Sigmoid colon (tissue), 7 donors: Measurements from ENCODE around the gene DMXL2. TPM values are rescaled to one million over a fixed set of nuclear protein-coding genes. Genes with fewer than 3 reads are reported as not detected.
A peak's percentile ranks its signal among the peaks of the same experiment; 100 is the strongest.

ENCODE experiments used
- DNase-seq: peaks from one replicate; pipeline ENCODE4 v3.0.0-alpha.2; 2019
- H3K27ac ChIP-seq, 4 donors: fragments of 200-600 bp; sonication (generic); one replicate each; pipeline ENCODE4 v1.5.1; 2016 to 2019; ENCODE audit warnings: mild to moderate bottlenecking in 1 of 4
- H3K27me3 ChIP-seq, 3 donors: fragments of 200-600 bp; sonication (generic); one replicate each; pipeline ENCODE4 v1.5.1; 2019; ENCODE audit warnings: mild to moderate bottlenecking in 1 of 3
- H3K36me3 ChIP-seq, 4 donors: fragments of 200-600 bp; sonication (generic); one replicate each; pipeline ENCODE4 v1.5.1; 2016 to 2019
- H3K4me1 ChIP-seq, 4 donors: fragments of 200-600 bp; sonication (generic); one replicate each; pipeline ENCODE4 v1.5.1; 2017 to 2019
- H3K4me3 ChIP-seq, 4 donors: fragments of 200-600 bp; sonication (generic); one replicate each; pipeline ENCODE4 v1.5.1; 2017 to 2019; ENCODE audit warnings: mild to moderate bottlenecking in 2 of 4, moderate library complexity in 1 of 4
- H3K9me3 ChIP-seq, 4 donors: fragments of 200-600 bp in 3 of 4; sonication (generic) in 3 of 4; one replicate each; pipeline versions ENCODE4 v1.5.1 to v1.6.1; 2013 to 2019
- EP300 ChIP-seq, 4 donors: sonication (generic); formaldehyde crosslinking; IDR thresholded peaks; one replicate each; pipeline ENCODE4 v1.6.1; 2017; ENCODE audit warnings: antibody characterized with exemption in 4 of 4
- POLR2A ChIP-seq, 2 donors: fragments of 450-650 bp; IDR thresholded peaks; one replicate each; pipeline ENCODE4 v1.6.1; 2016; ENCODE audit warnings: antibody characterized with exemption in 2 of 2, mild to moderate bottlenecking in 2 of 2, moderate library complexity in 2 of 2
- POLR2AphosphoS5 ChIP-seq, 4 donors: sonication (generic); formaldehyde crosslinking; IDR thresholded peaks; one replicate each; pipeline ENCODE4 v1.6.1; 2017; ENCODE audit warnings: antibody characterized with exemption in 4 of 4
- WGBS, 2 donors: extraction: QIAGEN DNeasy Blood & Tissue Kit; methylation state at CpG; one replicate each; pipeline ENCODE4 v1.1.7; 2013; 5-methylcytosine and 5-hydroxymethylcytosine counted together
- intact Hi-C: fragments of 100-400 bp; cut with DNase I; formaldehyde crosslinking; loops from one replicate; pipeline ENCODE4 v1.15.1; 2023
- polyA plus RNA-seq, 3 donors: library from polyadenylated mRNA; stranded (reverse); fragments of 200-250 nt; gene quantifications; one replicate each; pipeline ENCODE4 v1.2.3, GENCODE V29; 2013
- total RNA-seq, 4 donors: library from RNA; depleted of rRNA; stranded (reverse); fragments of >200 nt; gene quantifications; one replicate each; pipeline ENCODE4 v1.1.0, GENCODE V29; 2016
- TF ChIP-seq, protein P1 (sequence below), 4 experiments: fragments of 450-650 bp in 3 of 4; fragments of 200-600 bp in 1 of 4; IDR thresholded peaks; one replicate each; pipeline ENCODE4 v1.5.1; 2016 to 2019; ENCODE audit warnings: antibody characterized with exemption in 4 of 4, mild to moderate bottlenecking in 3 of 4, moderate library complexity in 2 of 4
- donor health status: healthy with polysubstance abuse.
- donor health status: Bipolar disorder and iron deficiency.
- donor health status: healthy.

Gene DMXL2
- total and polyA plus RNA-seq, 7 donors, result 5.5 to 64.5 (median 34.6) TPM

DNA sequence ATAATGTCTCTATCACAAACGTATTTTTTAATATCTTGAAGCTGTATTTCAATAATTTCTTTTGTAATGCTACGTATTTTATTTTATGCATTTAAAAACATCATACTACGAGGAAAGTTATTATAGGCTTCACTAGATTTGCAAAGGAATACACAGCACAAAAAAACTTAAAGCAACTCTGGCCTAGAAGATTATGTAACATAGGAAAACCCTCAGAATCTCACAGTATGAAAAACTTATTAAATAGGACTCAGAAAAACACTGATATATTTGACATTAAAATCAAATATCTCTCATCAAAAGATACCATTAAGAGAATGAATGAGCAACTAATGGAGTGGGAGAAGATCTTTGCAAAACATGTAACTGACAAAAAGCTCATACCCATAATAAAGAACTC is 63.7 kb downstream of the DMXL2 start:
- Histone ChIP-seq H3K36me3 (peaks cover 0 to 3% (median 2%) of the 10 kb centered on the region in 4 donors), H3K4me1 (no peaks in the 10 kb centered on the region), H3K27ac (no peak overlapping the region), H3K9me3 (no peaks in the 10 kb centered on the region), H3K4me3 (no peak overlapping the region), H3K27me3 (no peaks in the 10 kb centered on the region)
- no peak for DNase-seq
- 54 to 85% methylated on average over 3 of the region's 3 CpGs for WGBS, 2 donors
- intact Hi-C loops, result no loop called here
- TF ChIP-seq POLR2A (IDR thresholded peaks at IDR 0.05), result no peak
- no peak for TF ChIP-seq POLR2AphosphoS5 (IDR thresholded peaks at IDR 0.05)
- TF ChIP-seq, protein P1, sequence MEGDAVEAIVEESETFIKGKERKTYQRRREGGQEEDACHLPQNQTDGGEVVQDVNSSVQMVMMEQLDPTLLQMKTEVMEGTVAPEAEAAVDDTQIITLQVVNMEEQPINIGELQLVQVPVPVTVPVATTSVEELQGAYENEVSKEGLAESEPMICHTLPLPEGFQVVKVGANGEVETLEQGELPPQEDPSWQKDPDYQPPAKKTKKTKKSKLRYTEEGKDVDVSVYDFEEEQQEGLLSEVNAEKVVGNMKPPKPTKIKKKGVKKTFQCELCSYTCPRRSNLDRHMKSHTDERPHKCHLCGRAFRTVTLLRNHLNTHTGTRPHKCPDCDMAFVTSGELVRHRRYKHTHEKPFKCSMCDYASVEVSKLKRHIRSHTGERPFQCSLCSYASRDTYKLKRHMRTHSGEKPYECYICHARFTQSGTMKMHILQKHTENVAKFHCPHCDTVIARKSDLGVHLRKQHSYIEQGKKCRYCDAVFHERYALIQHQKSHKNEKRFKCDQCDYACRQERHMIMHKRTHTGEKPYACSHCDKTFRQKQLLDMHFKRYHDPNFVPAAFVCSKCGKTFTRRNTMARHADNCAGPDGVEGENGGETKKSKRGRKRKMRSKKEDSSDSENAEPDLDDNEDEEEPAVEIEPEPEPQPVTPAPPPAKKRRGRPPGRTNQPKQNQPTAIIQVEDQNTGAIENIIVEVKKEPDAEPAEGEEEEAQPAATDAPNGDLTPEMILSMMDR (IDR thresholded peaks at IDR 0.05), result no peak
- TF ChIP-seq EP300 (IDR thresholded peaks at IDR 0.05), result no peak

- no peaks in the 10 kb centered on the region for H3K4me1 ChIP-seq
- H3K27me3 ChIP-seq, result no peaks in the 10 kb centered on the region
- TF ChIP-seq, protein P1 (IDR thresholded peaks at IDR 0.05), result no peak
- TF ChIP-seq POLR2A (IDR thresholded peaks at IDR 0.05) (no peak), POLR2AphosphoS5 (IDR thresholded peaks at IDR 0.05) (no peak), EP300 (IDR thresholded peaks at IDR 0.05) (no peak)
- WGBS, 2 donors, result 17 to 65% methylated on average over 3 of the region's 3 CpGs
- H3K36me3 ChIP-seq, result peaks cover 0 to 3% (median 2%) of the 10 kb centered on the region in 4 donors
- no peaks in the 10 kb centered on the region for H3K9me3 ChIP-seq
- H3K27ac ChIP-seq, result no peak overlapping the region
- no peak overlapping the region for H3K4me3 ChIP-seq
- no peak for DNase-seq
- intact Hi-C loops, result no loop called here
These were observed 64.2 kb downstream of the DMXL2 start for GRCh38 chr15:51558411-51558810.

DNA sequence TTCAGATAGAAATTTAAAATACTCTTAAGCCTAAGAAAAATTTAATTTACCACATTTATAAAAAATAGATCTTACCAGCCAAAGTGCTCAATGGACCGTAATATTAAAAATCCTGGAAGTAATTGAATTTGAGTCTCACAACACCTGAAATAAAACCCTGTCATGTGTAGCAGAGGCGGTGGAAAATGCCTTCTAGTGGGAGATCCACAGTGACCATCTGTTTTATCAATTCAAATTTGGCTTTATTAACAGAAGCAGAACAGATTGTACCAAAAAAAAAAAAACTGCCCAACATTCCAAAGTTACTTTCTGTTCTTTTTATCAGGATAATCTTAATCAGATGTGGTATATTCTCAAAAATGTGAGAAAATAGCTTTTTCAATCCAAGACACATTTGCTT is 71.7 kb downstream of the DMXL2 start:
- no peaks in the 10 kb centered on the region for H3K9me3 ChIP-seq
- H3K27ac ChIP-seq, result no peak overlapping the region
- no peak for DNase-seq
- H3K4me1 ChIP-seq, result no peaks in the 10 kb centered on the region
- H3K4me3 ChIP-seq, result no peak overlapping the region
- no peak for TF ChIP-seq POLR2A (IDR thresholded peaks at IDR 0.05)
- TF ChIP-seq, protein P1 (IDR thresholded peaks at IDR 0.05), result no peak
- no peak for TF ChIP-seq EP300 (IDR thresholded peaks at IDR 0.05)
- TF ChIP-seq POLR2AphosphoS5 (IDR thresholded peaks at IDR 0.05), result no peak
- no peaks in the 10 kb centered on the region for H3K36me3 ChIP-seq
- WGBS, 2 donors, result 72 to 96% methylated on average over 2 of the region's 2 CpGs
- intact Hi-C loops, result no loop called here
- H3K27me3 ChIP-seq, result no peaks in the 10 kb centered on the region

GRCh38 chr15:51547656-51548055 is 74.9 kb downstream of the DMXL2 start:
- no peak overlapping the region for H3K4me3 ChIP-seq
- H3K9me3 ChIP-seq, result no peaks in the 10 kb centered on the region
- WGBS, 2 donors, result 93 to 95% methylated on average over 2 of the region's 2 CpGs
- peaks cover 0 to 15% (median 0%) of the 10 kb centered on the region in 4 donors for H3K36me3 ChIP-seq
- no peak for TF ChIP-seq EP300 (IDR thresholded peaks at IDR 0.05)
- TF ChIP-seq, protein P1 (IDR thresholded peaks at IDR 0.05), result no peak
- no peak for TF ChIP-seq POLR2AphosphoS5 (IDR thresholded peaks at IDR 0.05)
- TF ChIP-seq POLR2A (IDR thresholded peaks at IDR 0.05), result no peak
- H3K27me3 ChIP-seq, result no peaks in the 10 kb centered on the region
- intact Hi-C loops, result no loop called here
- no peak overlapping the region for H3K27ac ChIP-seq
- DNase-seq, result no peak
- H3K4me1 ChIP-seq, result no peaks in the 10 kb centered on the region

DNA sequence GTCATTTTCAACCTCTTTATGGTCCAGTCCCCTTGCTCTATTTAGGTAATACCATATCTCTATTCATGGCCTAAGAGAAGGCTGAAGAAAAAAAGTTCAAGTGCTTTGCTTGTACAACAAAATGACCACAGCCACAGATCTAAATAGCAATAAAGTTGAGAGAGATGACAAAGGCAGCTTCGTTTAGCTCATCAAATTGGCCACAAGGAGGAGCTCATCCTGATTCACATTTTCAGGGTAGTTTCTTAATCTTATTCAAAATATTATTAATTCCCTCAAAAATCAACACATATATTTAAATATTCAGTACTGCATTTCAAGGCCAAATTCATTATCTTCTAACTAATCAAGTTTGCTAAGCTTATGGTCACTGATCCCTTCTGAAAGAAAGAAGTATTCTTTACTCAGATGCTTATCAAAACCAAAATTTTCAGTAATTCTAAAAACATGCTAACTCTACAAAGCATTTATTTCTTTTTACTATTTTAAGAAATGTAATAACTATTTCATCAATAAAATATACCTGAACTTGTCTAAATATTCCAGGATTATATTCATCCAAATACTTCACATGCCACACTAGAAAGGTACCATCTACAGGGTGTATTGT is 85.5 kb downstream of the DMXL2 start:
- intact Hi-C loops, result loop anchor here (10.0 kb wide), 1 partner anchor 88 kb away; the partner anchor contains the start of gene DMXL2
- DNase-seq, result no peak
- Histone ChIP-seq H3K36me3 (peaks cover 0 to 15% (median 2%) of the 10 kb centered on the region in 4 donors), H3K27me3 (no peaks in the 10 kb centered on the region), H3K4me3 (no peak overlapping the region), H3K27ac (no peak overlapping the region), H3K4me1 (no peaks in the 10 kb centered on the region), H3K9me3 (no peaks in the 10 kb centered on the region)
- TF ChIP-seq EP300 (IDR thresholded peaks at IDR 0.05) (no peak), POLR2AphosphoS5 (IDR thresholded peaks at IDR 0.05) (no peak), POLR2A (IDR thresholded peaks at IDR 0.05) (no peak)
- TF ChIP-seq, protein P1 (IDR thresholded peaks at IDR 0.05), result peak in 3 of 4 experiments; percentile 13 to 40 (median 15)
- 0 to 12% methylated on average over 1 of the region's 1 CpG for WGBS, 2 donors
